MCF 10A (cell line): ENCODE results near the gene NKX1-1. TPM values are rescaled to one million over a fixed set of nuclear protein-coding genes. Genes with fewer than 3 reads are reported as not detected.

Source experiments
- Bru-seq: library from RNA; stranded (reverse); fragments of 400-500 nt; gene quantifications from one replicate; lab custom pipeline; 2021; lab: Mats Ljungman, UMichigan
- BruChase-seq, 2 experiments: library from RNA; stranded (reverse); fragments of 400-500 nt; gene quantifications; one replicate each; lab custom pipeline; 2021; lab: Mats Ljungman, UMichigan
- BruUV-seq: library from RNA; stranded (reverse); fragments of 400-500 nt; replicated peaks from 2 replicates; lab custom pipeline; 2021; lab: Mats Ljungman, UMichigan
- CTCF ChIA-PET: fragments of 300-600 bp; sonication (Branson Sonifier 250); formaldehyde crosslinking; extraction: SDS; loops from one replicate; lab custom pipeline; 2021; ENCODE audit warnings: antibody characterized with exemption, inconsistent platforms; lab: Yijun Ruan, JAX
- POLR2A ChIA-PET: fragments of 300-600, 350-650 bp; sonication (Branson Sonifier 250); formaldehyde crosslinking; extraction: SDS; loops from one replicate; lab custom pipeline; 2020; ENCODE audit warnings: antibody characterized with exemption, inconsistent platforms; lab: Yijun Ruan, JAX
- DNase-seq: peaks from one replicate; pipeline ENCODE4 v3.0.0-alpha.2; 2018; ENCODE audit not compliant: unreplicated experiment
- H3K27ac Mint-ChIP-seq: one replicate; pipeline ENCODE4 v1.8.0; 2022; ENCODE audit warnings: mild to moderate bottlenecking, low read depth, mixed read lengths; ENCODE audit not compliant: unreplicated experiment
- H3K27me3 Mint-ChIP-seq: one replicate; pipeline ENCODE4 v1.8.0; 2022; ENCODE audit warnings: mixed read lengths; ENCODE audit not compliant: insufficient read depth, unreplicated experiment
- H3K36me3 Mint-ChIP-seq: one replicate; pipeline ENCODE4 v1.8.0; 2022; ENCODE audit warnings: mild to moderate bottlenecking, moderate library complexity, mixed read lengths; ENCODE audit not compliant: insufficient read depth, unreplicated experiment
- H3K4me1 Mint-ChIP-seq: one replicate; pipeline ENCODE4 v1.8.0; 2022; ENCODE audit warnings: mixed read lengths; ENCODE audit not compliant: insufficient read depth, unreplicated experiment
- H3K4me3 Mint-ChIP-seq: one replicate; pipeline ENCODE4 v1.8.0; 2022; ENCODE audit warnings: mild to moderate bottlenecking, moderate library complexity, mixed read lengths; ENCODE audit not compliant: unreplicated experiment
- H3K9me3 Mint-ChIP-seq: one replicate; pipeline ENCODE4 v1.8.0; 2022; ENCODE audit warnings: mixed read lengths; ENCODE audit not compliant: unreplicated experiment
- intact Hi-C: fragments of 100-400 bp; cut with micrococcal nuclease; formaldehyde crosslinking; loops from 2 replicates; pipeline ENCODE4 v1.14.1; 2022
- long read RNA-seq: library from polyadenylated mRNA; stranded (forward); transcript quantifications from one replicate; pipeline ENCODE4 v2.0.0, GENCODE V29; 2022
- total RNA-seq: library from RNA; stranded (reverse); gene quantifications from 2 replicates; pipeline ENCODE4 v1.2.3, GENCODE V29; 2022
- TF ChIP-seq, protein P1 (sequence below): fragments of 200-600 bp; IDR thresholded peaks from one replicate; pipeline ENCODE4 v1.8.0; 2022; ENCODE audit warnings: antibody characterized with exemption, mild to moderate bottlenecking; ENCODE audit not compliant: unreplicated experiment

Gene NKX1-1
- total RNA-seq, result not detected in 2 replicates
- Bru-seq, nascent RNA, result not detected
- BruChase-seq, experiment 1, labeled RNA remaining after a 6-hour chase, result not detected
- BruChase-seq, experiment 2, labeled RNA remaining after a 2-hour chase, result not detected
- long read RNA-seq, result 0 reads

GRCh38 chr4:1406394-1406980, at the start of gene NKX1-1:
TSS of gene NKX1-1 (minus strand) at chr4:1406442. CDS start at chr4:1406442, 0 bp downstream.
- Mint-ChIP-seq H3K4me3 (no peak within 1 kb of the TSS), H3K27me3 (peaks cover 21% of the 10 kb centered on the region), H3K9me3 (no peaks in the 10 kb centered on the region), H3K4me1 (no peaks in the 10 kb centered on the region), H3K36me3 (peaks cover 4% of the 10 kb centered on the region), H3K27ac (no peak within 1 kb of the TSS)
- intact Hi-C loops, result no loop called here
- ChIA-PET POLR2A (no interaction called here), CTCF (no interaction called here)
- no peak for DNase-seq
- no TSS peak for BruUV-seq
- TF ChIP-seq, protein P1, sequence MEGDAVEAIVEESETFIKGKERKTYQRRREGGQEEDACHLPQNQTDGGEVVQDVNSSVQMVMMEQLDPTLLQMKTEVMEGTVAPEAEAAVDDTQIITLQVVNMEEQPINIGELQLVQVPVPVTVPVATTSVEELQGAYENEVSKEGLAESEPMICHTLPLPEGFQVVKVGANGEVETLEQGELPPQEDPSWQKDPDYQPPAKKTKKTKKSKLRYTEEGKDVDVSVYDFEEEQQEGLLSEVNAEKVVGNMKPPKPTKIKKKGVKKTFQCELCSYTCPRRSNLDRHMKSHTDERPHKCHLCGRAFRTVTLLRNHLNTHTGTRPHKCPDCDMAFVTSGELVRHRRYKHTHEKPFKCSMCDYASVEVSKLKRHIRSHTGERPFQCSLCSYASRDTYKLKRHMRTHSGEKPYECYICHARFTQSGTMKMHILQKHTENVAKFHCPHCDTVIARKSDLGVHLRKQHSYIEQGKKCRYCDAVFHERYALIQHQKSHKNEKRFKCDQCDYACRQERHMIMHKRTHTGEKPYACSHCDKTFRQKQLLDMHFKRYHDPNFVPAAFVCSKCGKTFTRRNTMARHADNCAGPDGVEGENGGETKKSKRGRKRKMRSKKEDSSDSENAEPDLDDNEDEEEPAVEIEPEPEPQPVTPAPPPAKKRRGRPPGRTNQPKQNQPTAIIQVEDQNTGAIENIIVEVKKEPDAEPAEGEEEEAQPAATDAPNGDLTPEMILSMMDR, result no peak

DNA sequence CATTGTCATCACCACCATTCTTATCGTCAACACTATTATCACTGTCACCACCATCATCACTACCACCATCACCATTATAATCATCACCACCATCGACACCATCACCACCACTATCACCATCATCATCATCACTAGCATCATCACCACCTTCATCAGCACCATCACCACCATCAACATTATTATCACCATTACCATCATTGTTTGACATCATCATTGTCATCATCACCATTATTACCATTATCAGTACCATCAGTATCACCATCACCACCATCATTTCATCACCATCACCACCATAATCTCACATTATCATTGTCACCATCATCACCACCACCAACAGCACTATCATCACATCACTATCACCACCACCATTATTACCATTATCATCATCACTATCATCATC, 47.5 kb upstream of the NKX1-1 start:
- TF ChIP-seq, protein P1, result no peak
- intact Hi-C loops, result no loop called here
- Mint-ChIP-seq H3K4me3 (no peak overlapping the region), H3K9me3 (peaks cover 24% of the 10 kb centered on the region), H3K4me1 (no peaks in the 10 kb centered on the region), H3K27ac (no peak overlapping the region), H3K36me3 (no peaks in the 10 kb centered on the region), H3K27me3 (peaks cover 40% of the 10 kb centered on the region)
- ChIA-PET CTCF (no interaction called here), POLR2A (no interaction called here)
- no TSS peak for BruUV-seq
- no peak for DNase-seq

- no TSS peak for BruUV-seq
- TF ChIP-seq, protein P1, result no peak
- no peak overlapping the region for H3K27ac Mint-ChIP-seq
- intact Hi-C loops, result no loop called here
- H3K9me3 Mint-ChIP-seq, result peaks cover 24% of the 10 kb centered on the region
- H3K4me1 Mint-ChIP-seq, result no peaks in the 10 kb centered on the region
- no peak for DNase-seq
- H3K36me3 Mint-ChIP-seq, result no peaks in the 10 kb centered on the region
- ChIA-PET POLR2A (no interaction called here), CTCF (no interaction called here)
- H3K27me3 Mint-ChIP-seq, result peaks cover 28% of the 10 kb centered on the region
- H3K4me3 Mint-ChIP-seq, result no peak overlapping the region
These were observed 46.3 kb upstream of the NKX1-1 start for GRCh38 chr4:1452431-1453051.

DNA sequence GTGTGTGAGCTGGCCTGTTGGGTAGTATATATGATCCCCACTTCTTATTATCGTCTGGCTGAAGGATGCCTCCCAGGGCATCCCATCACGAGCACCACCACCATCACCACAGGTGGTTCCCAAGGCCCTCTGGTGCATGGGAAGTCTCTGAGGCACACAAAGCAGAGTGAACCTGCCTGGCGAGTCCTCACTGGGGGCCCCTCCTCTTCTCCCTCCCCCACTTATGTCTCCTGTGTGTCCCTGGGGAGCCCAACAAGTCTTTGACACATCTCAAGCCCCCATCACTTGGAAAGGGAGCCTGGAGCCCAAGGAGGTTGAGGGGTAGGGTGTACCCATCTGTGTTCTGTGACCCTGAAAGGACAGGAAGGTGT, 45.5 kb upstream of the NKX1-1 start:
- TF ChIP-seq, protein P1, result no peak
- BruUV-seq, result no TSS peak
- H3K36me3 Mint-ChIP-seq, result no peaks in the 10 kb centered on the region
- DNase-seq, result no peak
- intact Hi-C loops, result no loop called here
- H3K9me3 Mint-ChIP-seq, result peaks cover 24% of the 10 kb centered on the region
- ChIA-PET POLR2A (no interaction called here), CTCF (no interaction called here)
- H3K27ac Mint-ChIP-seq, result no peak overlapping the region
- H3K4me1 Mint-ChIP-seq, result no peaks in the 10 kb centered on the region
- no peak overlapping the region for H3K4me3 Mint-ChIP-seq
- H3K27me3 Mint-ChIP-seq, result peaks cover 20% of the 10 kb centered on the region
